Activated T-cell treated with anti-CD3 and anti-CD28 coated beads for 48 hours (primary cell): ENCODE data around the gene CACNB3.
"Not testable (repeated sequence)": the region's sequence is repeated elsewhere in the genome, so short reads cannot be mapped to it uniquely, and the experiment has no call there.

Experiments
- DNase-seq: peaks from one replicate; pipeline ENCODE4 v3.0.0-alpha.2; 2020; ENCODE audit warnings: low read depth

Gene CACNB3

GRCh38 chr12:48818831-48819590, 715 bp downstream of the CACNB3 start:
- DNase-seq, result no peak

- DNase-seq, result no peak
These were observed 1.9 kb downstream of the CACNB3 start for GRCh38 chr12:48819986-48820725.

GRCh38 chr12:48822139-48822538, 3.8 kb downstream of the CACNB3 start:
- no peak for DNase-seq

- no peak for DNase-seq
These were observed 4.4 kb downstream of the CACNB3 start for GRCh38 chr12:48822711-48823110.

- DNase-seq, result no peak
These were observed 5.0 kb downstream of the CACNB3 start for GRCh38 chr12:48823281-48823680.

- no peak for DNase-seq
These were observed 5.8 kb downstream of the CACNB3 start for GRCh38 chr12:48824112-48824511.

GRCh38 chr12:48824905-48825304, 6.6 kb downstream of the CACNB3 start:
- no peak for DNase-seq

GRCh38 chr12:48826209-48826855, 8.0 kb downstream of the CACNB3 start:
- no peak for DNase-seq

- no peak for DNase-seq
These were observed 8.7 kb downstream of the CACNB3 start for GRCh38 chr12:48827026-48827425.

- DNase-seq, result no peak
These were observed 9.3 kb downstream of the CACNB3 start for GRCh38 chr12:48827513-48828096.

- no peak for DNase-seq
These were observed 10.0 kb downstream of the CACNB3 start for GRCh38 chr12:48828293-48828692.

- no peak for DNase-seq
These were observed 10.7 kb downstream of the CACNB3 start for GRCh38 chr12:48828841-48829575.

- no peak for DNase-seq
These were observed 13.0 kb downstream of the CACNB3 start for GRCh38 chr12:48831257-48831656.

GRCh38 chr12:48832321-48833060, 14.2 kb downstream of the CACNB3 start:
- DNase-seq, result no peak

GRCh38 chr12:48838048-48838447, 19.8 kb downstream of the CACNB3 start:
- no peak for DNase-seq

GRCh38 chr12:48842021-48842420, 23.7 kb downstream of the CACNB3 start:
- DNase-seq, result not testable (repeated sequence)

- peak; percentile 88 for DNase-seq
These were observed 33.8 kb downstream of the CACNB3 start, which contains the start of gene DDX23 for GRCh38 chr12:48851883-48852733. TSS of gene DDX23 (minus strand) at chr12:48852163. CDS start at chr12:48845782, 6,381 bp downstream.

GRCh38 chr12:48852734-48853688, 34.7 kb downstream of the CACNB3 start:
- peak; percentile 75 for DNase-seq

- no peak for DNase-seq
These were observed 36.2 kb downstream of the CACNB3 start for GRCh38 chr12:48854488-48854887.
